Measurements from ENCODE around the gene DSCAM.
A peak's percentile ranks its signal among the peaks of the same experiment; 100 is the strongest.

Gene DSCAM

GRCh38 chr21:40615505-40616376, 231.2 kb downstream of the DSCAM start:
- DNase-seq (ENCODE audit: low read depth): no peak

GRCh38 chr21:40613546-40614030, 233.4 kb downstream of the DSCAM start:
- no peak for DNase-seq (ENCODE audit: low read depth)

DNA sequence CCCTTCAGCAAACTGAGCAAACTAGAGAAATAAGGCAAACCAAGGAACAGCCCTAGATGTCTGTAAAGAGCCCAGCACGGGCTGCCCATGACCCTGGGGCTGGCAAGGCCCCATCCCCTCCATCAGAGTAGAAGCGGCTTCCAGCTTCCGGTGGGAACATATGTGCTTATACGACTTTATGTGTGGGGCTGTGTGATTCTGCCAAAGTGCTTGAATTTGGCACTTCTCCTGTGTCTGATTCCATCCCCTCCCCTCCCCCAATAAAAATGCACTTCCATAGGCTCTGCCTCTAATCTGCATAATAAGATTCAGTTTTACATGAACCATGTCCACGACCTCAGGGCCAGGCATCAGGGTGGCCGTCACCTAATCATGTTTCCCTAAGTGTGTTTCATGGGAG, 236.6 kb downstream of the DSCAM start:
- no peak for DNase-seq (ENCODE audit: low read depth)

DNA sequence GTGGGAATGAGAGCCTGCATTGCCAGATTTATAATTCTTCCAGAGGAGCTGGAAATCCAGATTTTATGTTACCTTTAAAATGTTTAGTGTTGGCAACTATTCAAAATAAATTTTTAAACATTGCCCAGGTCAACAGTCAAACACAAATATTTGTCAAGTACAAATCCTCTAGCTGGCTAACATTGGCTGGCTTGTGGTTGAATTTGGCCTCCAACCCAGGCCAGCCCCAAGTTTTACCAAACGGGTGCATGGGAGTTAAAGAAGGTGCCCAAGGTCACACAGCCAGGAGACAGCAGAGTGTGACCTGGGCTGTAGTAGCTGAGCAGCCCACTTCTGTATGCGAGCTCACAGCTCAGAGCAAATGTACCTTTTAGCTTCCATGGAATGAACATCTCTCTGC, 240.6 kb downstream of the DSCAM start:
- no peak for DNase-seq (ENCODE audit: low read depth)

GRCh38 chr21:40605094-40605493, 241.9 kb downstream of the DSCAM start:
- no peak for DNase-seq (ENCODE audit: low read depth)

- DNase-seq (ENCODE audit: low read depth): no peak
Measured at GRCh38 chr21:40603774-40604173, 243.2 kb downstream of the DSCAM start.

DNA sequence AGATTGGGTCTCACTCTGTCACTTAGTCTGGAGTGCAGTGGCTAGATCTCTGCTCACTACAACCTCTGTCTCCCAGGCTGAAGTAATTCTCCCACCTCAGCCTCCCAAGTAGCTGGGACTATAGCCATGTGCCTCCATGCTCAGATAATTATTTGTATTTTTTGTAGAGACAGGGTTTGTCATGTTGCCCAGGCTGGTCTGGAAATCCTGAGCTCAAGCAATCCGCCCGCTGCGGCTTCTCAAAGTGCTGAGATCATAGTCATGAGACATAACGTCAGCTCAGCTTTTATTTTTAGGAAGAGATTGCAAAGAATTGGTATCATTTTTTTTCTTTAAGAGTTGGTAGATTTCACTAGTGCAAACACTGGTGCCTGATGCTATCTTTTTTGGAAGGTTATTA, 244.9 kb downstream of the DSCAM start:
- DNase-seq (ENCODE audit: low read depth): no peak

GRCh38 chr21:40595806-40596205, 251.2 kb downstream of the DSCAM start:
- DNase-seq (ENCODE audit: low read depth): no peak

- peak; percentile 0 for DNase-seq (ENCODE audit: low read depth)
Measured at GRCh38 chr21:40587736-40588346, 259.1 kb downstream of the DSCAM start.

- no peak for DNase-seq (ENCODE audit: low read depth)
Measured at GRCh38 chr21:40586575-40586974, 260.4 kb downstream of the DSCAM start.

DNA sequence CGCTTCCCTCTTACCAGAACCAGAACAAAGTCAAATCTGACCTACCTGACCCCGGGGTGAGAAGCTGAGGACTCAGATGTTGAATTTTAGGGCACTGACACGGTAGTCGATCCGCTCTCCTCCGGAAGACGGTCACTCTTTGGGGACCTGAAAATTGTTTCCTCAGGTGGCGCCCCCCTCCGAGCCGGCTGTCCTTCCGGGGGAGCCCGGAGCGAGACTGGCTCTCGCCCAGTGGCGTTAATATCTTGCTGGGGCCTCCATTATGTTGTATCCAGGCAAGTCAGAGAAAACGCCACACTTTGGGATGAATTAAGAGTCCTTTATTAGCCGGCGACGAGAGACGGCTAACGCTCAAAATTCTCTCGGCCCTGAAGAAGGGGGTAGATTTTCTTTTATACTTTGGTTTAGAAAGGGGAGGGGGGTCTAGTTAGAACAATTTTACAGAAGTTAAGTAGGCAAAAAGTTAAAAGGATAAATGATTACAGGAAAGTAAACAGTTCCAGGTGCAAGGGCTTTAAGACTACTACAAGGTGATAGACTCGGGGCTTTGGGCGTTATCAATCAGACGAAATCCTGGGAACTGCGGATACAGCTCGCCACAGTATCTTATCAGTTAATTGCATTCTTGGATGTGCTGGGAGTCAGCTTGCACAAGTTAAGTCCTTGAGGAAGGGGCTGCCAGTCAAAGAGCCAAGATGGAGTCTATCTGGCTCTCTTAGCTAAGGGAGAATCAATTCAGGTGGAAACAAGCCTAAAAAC, 269.5 kb downstream of the DSCAM start:
- DNase-seq (ENCODE audit: low read depth): no peak

DNA sequence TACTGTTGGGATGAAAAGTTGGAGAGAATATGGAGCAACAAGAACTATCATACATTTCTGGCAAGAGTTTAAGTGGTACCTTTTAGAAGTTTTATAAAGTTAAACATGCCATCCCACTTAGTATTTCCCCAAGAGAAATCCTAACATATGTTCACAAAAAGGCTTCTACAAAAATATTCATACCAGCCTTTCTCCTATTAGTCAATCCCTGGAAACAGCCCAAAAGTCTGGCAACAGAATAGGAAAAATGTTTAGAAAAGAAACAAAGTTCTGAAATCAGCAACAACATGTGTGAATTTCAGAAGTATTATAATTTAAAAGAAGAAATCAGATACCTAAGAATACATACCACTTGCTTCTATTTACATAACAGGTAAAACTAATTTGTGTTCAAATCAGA, 271.0 kb downstream of the DSCAM start:
- DNase-seq (ENCODE audit: low read depth): no peak

GRCh38 chr21:40569357-40569756, 277.6 kb downstream of the DSCAM start:
- DNase-seq (ENCODE audit: low read depth): no peak

- DNase-seq (ENCODE audit: low read depth): no peak
Measured at GRCh38 chr21:40568807-40569206, 278.2 kb downstream of the DSCAM start.

DNA sequence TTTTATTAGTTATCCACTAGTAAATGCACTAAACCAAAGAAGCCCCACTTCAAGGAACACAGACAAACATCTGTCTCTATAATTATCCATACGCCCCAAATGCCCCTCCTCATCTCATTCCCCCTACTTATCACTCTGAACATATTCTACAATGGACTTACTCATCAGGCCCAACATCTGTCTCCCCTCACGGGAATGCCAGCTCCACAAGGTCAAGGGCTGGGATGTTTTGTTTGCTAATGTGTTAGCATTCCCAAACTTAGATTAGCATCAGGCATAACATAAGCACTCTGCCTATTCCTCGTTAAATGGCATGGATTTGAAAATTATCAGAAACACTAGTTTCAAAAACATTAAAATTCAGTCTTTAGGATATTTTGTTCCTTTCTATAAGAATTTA, 279.5 kb downstream of the DSCAM start:
- no peak for DNase-seq (ENCODE audit: low read depth)

DNA sequence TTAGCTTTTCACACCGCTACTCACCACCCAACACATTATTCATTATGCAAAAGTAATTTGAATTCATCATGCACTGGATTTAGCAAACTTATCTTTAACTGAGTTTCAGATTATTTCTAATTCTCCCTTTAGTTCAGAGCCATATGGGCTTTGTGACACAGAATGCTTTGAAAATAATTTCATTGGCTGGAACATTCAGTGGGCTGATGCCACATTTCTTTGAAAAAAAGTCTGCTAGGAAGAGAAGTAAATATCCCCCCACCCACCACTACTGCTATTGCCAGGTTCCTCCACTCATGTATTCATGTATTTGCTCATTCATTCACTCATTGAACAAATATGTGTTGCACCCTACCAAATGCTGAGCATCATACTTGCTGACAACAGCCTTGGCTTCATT, 280.5 kb downstream of the DSCAM start:
- no peak for DNase-seq (ENCODE audit: low read depth)

GRCh38 chr21:40564318-40564717, 282.6 kb downstream of the DSCAM start:
- no peak for DNase-seq (ENCODE audit: low read depth)

DNA sequence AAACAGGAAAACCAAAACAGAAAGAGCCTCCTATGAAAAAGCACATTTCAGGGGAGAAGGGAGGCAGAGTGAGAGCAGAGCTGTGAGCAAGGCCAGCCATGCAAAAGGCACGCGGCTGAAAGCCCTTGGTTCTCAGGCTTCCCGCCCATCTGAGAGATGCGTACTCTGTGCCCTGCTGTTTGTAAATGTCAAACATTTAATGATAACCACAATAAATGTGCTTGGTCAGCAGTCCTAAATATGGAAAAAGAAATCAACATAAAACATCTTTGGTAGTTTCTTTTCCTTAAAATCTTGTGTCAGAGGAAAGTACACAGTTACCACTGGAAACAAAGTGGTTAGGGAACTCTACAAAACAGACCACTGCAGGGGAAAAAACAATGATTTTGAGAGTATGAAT, 283.1 kb downstream of the DSCAM start:
- DNase-seq (ENCODE audit: low read depth): no peak

GRCh38 chr21:40562242-40563002, 284.5 kb downstream of the DSCAM start:
- DNase-seq (ENCODE audit: low read depth): no peak

- DNase-seq (ENCODE audit: low read depth): no peak
Measured at GRCh38 chr21:40556442-40556968, 290.5 kb downstream of the DSCAM start.

DNA sequence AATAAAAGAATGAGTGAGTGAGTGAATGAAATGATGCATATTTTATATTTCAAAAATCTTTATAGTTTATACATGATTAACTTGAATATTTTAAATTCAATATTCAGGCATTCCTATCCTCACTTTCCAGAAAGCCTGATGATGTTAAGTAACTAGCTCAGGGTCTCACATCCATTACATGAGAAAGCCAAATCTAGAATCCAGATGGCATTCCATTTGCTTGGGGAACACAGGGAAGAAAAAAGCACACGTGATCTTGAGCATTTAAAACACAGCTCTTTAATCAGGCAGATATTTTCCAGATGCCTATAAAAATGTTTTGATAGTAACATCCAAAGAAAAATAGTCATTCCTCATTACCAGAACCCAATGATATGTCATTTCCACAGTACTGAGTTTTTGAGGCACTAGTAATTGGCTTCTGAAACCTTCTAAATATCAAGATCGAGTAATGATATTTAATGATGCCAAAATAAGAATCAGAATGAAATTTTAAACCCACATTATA, 291.9 kb downstream of the DSCAM start:
- no peak for DNase-seq (ENCODE audit: low read depth)

DNA sequence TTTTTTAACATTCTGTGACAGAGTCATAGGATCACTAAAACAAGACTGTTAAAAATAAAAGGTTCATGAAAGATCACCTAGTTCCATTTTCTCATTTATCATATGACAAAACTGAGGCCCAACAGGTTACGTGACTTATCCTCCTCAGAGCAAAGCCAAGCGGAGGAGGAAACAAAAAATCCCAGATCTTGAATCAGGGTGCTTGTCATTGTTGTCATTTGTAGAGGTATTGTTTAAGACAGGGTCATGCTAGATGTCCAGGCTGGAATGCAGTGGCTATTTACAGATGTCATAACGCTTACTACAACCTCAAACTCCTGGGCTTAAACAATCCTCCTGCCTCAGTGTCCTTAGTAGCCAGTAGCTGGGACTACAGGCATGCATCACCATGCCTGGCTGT, 293.2 kb downstream of the DSCAM start:
- no peak for DNase-seq (ENCODE audit: low read depth)

Data from ELR (cell line).